ENCODE data around the gene DCTN3. TPM values are rescaled to one million over a fixed set of nuclear protein-coding genes. Genes with fewer than 3 reads are reported as not detected.

The DCTN3 gene
- total RNA-seq, 4 donors from 2014 or later = 41.4 to 57.5 (median 51.7) TPM

- TF ChIP-seq, protein P1, sequence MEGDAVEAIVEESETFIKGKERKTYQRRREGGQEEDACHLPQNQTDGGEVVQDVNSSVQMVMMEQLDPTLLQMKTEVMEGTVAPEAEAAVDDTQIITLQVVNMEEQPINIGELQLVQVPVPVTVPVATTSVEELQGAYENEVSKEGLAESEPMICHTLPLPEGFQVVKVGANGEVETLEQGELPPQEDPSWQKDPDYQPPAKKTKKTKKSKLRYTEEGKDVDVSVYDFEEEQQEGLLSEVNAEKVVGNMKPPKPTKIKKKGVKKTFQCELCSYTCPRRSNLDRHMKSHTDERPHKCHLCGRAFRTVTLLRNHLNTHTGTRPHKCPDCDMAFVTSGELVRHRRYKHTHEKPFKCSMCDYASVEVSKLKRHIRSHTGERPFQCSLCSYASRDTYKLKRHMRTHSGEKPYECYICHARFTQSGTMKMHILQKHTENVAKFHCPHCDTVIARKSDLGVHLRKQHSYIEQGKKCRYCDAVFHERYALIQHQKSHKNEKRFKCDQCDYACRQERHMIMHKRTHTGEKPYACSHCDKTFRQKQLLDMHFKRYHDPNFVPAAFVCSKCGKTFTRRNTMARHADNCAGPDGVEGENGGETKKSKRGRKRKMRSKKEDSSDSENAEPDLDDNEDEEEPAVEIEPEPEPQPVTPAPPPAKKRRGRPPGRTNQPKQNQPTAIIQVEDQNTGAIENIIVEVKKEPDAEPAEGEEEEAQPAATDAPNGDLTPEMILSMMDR (IDR thresholded peaks at IDR 0.05; ENCODE audit: low read depth) = no peak
These were observed 31.7 kb upstream of the DCTN3 start, which contains the start of gene IL11RA for GRCh38 chr9:34651876-34652601. TSS of gene IL11RA (plus strand) at chr9:34652185. CDS start at chr9:34655218, 3,033 bp downstream.

- TF ChIP-seq, protein P1 (IDR thresholded peaks at IDR 0.05; ENCODE audit: low read depth) = no peak
These were observed 31.0 kb upstream of the DCTN3 start for GRCh38 chr9:34651321-34651720.

DNA sequence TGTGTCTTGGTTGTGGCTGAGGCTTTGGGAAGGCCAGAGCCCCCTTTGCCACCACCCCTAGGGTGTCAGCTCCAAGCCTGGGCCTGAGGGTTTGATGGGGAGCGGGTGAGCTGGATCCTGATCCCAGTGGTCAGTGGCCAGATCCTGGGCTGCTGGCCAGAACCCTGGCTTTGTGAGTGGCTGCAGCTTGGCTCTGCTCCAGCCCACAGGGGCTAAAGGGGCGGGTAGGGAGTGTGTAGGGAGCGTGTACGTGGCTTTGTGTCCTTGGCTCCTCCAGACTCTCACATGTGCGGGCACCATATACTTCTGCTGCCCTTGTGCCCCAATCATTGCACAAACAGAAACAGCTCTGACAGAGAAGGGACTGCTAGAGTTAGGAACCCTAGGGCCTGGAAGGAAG, 30.5 kb upstream of the DCTN3 start:
- TF ChIP-seq, protein P1 (IDR thresholded peaks at IDR 0.05; ENCODE audit: low read depth) = no peak

GRCh38 chr9:34648673-34649072, 28.4 kb upstream of the DCTN3 start:
- TF ChIP-seq, protein P1 (IDR thresholded peaks at IDR 0.05; ENCODE audit: low read depth) = no peak

DNA sequence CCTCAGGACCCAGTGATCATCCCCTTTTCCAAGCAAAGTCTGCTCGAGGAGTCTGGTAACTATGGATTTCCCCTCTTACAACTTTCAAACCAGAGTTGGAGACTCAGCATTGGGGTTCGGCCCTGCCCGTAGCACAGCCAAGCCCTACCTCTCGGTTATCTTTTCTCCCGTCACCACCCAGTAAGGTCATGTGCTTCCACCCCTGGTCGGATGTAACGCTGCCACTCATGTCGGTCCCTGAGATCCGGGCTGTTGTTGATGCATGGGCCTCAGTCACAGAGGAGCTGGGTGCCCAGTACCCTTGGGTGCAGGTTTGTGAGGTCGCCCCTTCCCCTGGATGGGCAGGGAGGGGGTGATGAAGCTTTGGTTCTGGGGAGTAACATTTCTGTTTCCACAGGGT, 27.4 kb upstream of the DCTN3 start:
- TF ChIP-seq, protein P1 (IDR thresholded peaks at IDR 0.05; ENCODE audit: low read depth) = no peak

- TF ChIP-seq, protein P1 (IDR thresholded peaks at IDR 0.05; ENCODE audit: low read depth) = no peak
These were observed 26.7 kb upstream of the DCTN3 start for GRCh38 chr9:34647084-34647403.

- TF ChIP-seq, protein P1 (IDR thresholded peaks at IDR 0.05; ENCODE audit: low read depth) = no peak
These were observed 26.2 kb upstream of the DCTN3 start, which contains the start of gene GALT for GRCh38 chr9:34646211-34647083. TSS of gene GALT (plus strand) at chr9:34646675. CDS start at chr9:34646705, 30 bp downstream.

Data from subcutaneous adipose tissue (tissue), 4 donors.